PC-9 (cell line): ENCODE data around the gene KRT76. TPM values are rescaled to one million over a fixed set of nuclear protein-coding genes. Genes with fewer than 3 reads are reported as not detected.

Source experiments
- BruUV-seq: library from RNA; stranded (reverse); fragments of 400-500 nt; replicated peaks from 2 replicates; lab custom pipeline; 2021; lab: Mats Ljungman, UMichigan
- CTCF ChIA-PET: fragments of 300-600 bp; sonication (Branson Sonifier 250); formaldehyde crosslinking; loops from one replicate; lab custom pipeline; 2022; ENCODE audit warnings: antibody characterized with exemption; lab: Charles Lee
- POLR2A ChIA-PET: fragments of 300-600 bp; sonication (Branson Sonifier 250); formaldehyde crosslinking; loops from one replicate; lab custom pipeline; 2022; ENCODE audit warnings: antibody characterized with exemption; ENCODE audit not compliant: unreplicated experiment; lab: Charles Lee
- DNase-seq, 2 experiments: peaks; one replicate each; pipeline versions ENCODE4 v3.0.0 to v3.0.0-alpha.2; 2015 to 2022; ENCODE audit warnings: mixed read lengths in 1 of 2
- H2AFZ ChIP-seq: fragments of 200-600 bp; sonication (generic); 2 replicates; pipeline ENCODE4 v1.8.1; 2017; ENCODE audit warnings: antibody characterized with exemption
- H3F3A ChIP-seq: fragments of 200-600 bp; sonication (generic); 2 replicates; pipeline ENCODE4 v1.8.1; 2017; ENCODE audit warnings: antibody characterized with exemption, mild to moderate bottlenecking, low read depth; ENCODE audit not compliant: insufficient read depth
- H3K27ac ChIP-seq: fragments of 200-600 bp; sonication (generic); 2 replicates; pipeline ENCODE4 v1.6.1; 2016; ENCODE audit warnings: mixed run types
- H3K27me3 ChIP-seq: fragments of 200-600 bp; sonication (generic); 2 replicates; pipeline ENCODE4 v1.6.1; 2016; ENCODE audit warnings: low read depth, mixed run types; ENCODE audit not compliant: insufficient read depth
- H3K36me3 ChIP-seq: fragments of 200-600 bp; sonication (generic); 2 replicates; pipeline ENCODE4 v1.6.1; 2016; ENCODE audit warnings: low read depth, mixed run types
- H3K4me1 ChIP-seq: fragments of 200-600 bp; sonication (generic); replicated peaks from 2 replicates; pipeline ENCODE4 v1.6.1; 2016; ENCODE audit warnings: mixed run types; ENCODE audit not compliant: insufficient read depth
- H3K4me2 ChIP-seq: fragments of 200-600 bp; sonication (generic); 2 replicates; pipeline ENCODE4 v1.6.1; 2017; ENCODE audit warnings: mixed run types
- H3K4me3 ChIP-seq: fragments of 200-600 bp; sonication (generic); 2 replicates; pipeline ENCODE4 v1.6.1; 2016; ENCODE audit warnings: mixed run types
- H3K79me2 ChIP-seq: fragments of 200-600 bp; sonication (generic); 2 replicates; pipeline ENCODE4 v1.6.1; 2017; ENCODE audit warnings: low read depth, mixed run types
- H3K9me2 ChIP-seq: fragments of 200-600 bp; sonication (generic); 2 replicates; pipeline ENCODE4 v1.8.1; 2017; ENCODE audit warnings: mild to moderate bottlenecking; ENCODE audit not compliant: insufficient read depth
- H3K9me3 ChIP-seq: fragments of 200-600 bp; sonication (generic); 2 replicates; pipeline ENCODE4 v1.8.1; 2016; ENCODE audit warnings: low read depth; ENCODE audit not compliant: insufficient read depth
- H4K20me1 ChIP-seq: fragments of 200-600 bp; sonication (generic); 2 replicates; pipeline ENCODE4 v1.8.1; 2017; ENCODE audit not compliant: insufficient read depth
- CTCF ChIP-seq: fragments of 200-600 bp; sonication (generic); conservative IDR thresholded peaks from 2 replicates; pipeline ENCODE4 v1.6.1; 2017; ENCODE audit warnings: mixed run types, antibody characterized with exemption, mild to moderate bottlenecking, moderate library complexity
- EZH2 ChIP-seq: fragments of 200-600 bp; sonication (generic); IDR thresholded peaks from 2 replicates; pipeline ENCODE4 v1.8.0; 2017; ENCODE audit warnings: antibody characterized with exemption, low read depth
- intact Hi-C: fragments of 100-400 bp; cut with micrococcal nuclease; formaldehyde crosslinking; loops from one replicate; pipeline ENCODE4 v1.10.0; 2022; ENCODE audit not compliant: unreplicated experiment
- total RNA-seq: library from RNA; stranded (reverse); gene quantifications from 2 replicates; pipeline ENCODE4 v1.2.3, GENCODE V29; 2021

The KRT76 gene
- total RNA-seq, 1 experiment from 2014 or later: not detected

GRCh38 chr12:52821071-52821730, 44.1 kb upstream of the KRT76 start:
- H3K27ac ChIP-seq: no peak overlapping the region
- H4K20me1 ChIP-seq: no peaks in the 10 kb centered on the region
- H3K36me3 ChIP-seq: no peaks in the 10 kb centered on the region
- H3F3A ChIP-seq: peaks cover 4% of the 10 kb centered on the region; the same call in 1 of the 2 replicates
- H3K4me3 ChIP-seq: no peak overlapping the region
- H3K4me2 ChIP-seq: no peak overlapping the region
- no peaks in the 10 kb centered on the region; the same call in 1 of the 2 replicates for H3K27me3 ChIP-seq
- no peaks in the 10 kb centered on the region for H3K9me3 ChIP-seq
- no peaks in the 10 kb centered on the region for H3K79me2 ChIP-seq
- H3K4me1 ChIP-seq: peaks cover 10% of the 10 kb centered on the region
- no peaks in the 10 kb centered on the region for H3K9me2 ChIP-seq
- H2AFZ ChIP-seq: no peak overlapping the region
- CTCF ChIA-PET: interaction anchor here (0.6 kb wide), 1 partner anchor 51 kb away, joined by 4 read pairs; no protein-coding TSS in a partner anchor
- POLR2A ChIA-PET: no interaction called here
- no TSS peak for BruUV-seq
- no peak for DNase-seq
- no peak for TF ChIP-seq CTCF
- no peak for TF ChIP-seq EZH2
- intact Hi-C loops: no loop called here

- H3K27me3 ChIP-seq: no peaks in the 10 kb centered on the region; the same call in 1 of the 2 replicates
- H3K4me3 ChIP-seq: no peak overlapping the region
- no peaks in the 10 kb centered on the region for H3K9me3 ChIP-seq
- no peak overlapping the region for H3K4me2 ChIP-seq
- no peak for DNase-seq
- H3F3A ChIP-seq: peaks cover 4% of the 10 kb centered on the region; the same call in 1 of the 2 replicates
- no peaks in the 10 kb centered on the region for H3K79me2 ChIP-seq
- CTCF ChIA-PET: interaction anchor here (0.6 kb wide), 1 partner anchor 52 kb away, joined by 4 read pairs; no protein-coding TSS in a partner anchor
- no peak overlapping the region for H3K27ac ChIP-seq
- H3K36me3 ChIP-seq: no peaks in the 10 kb centered on the region
- intact Hi-C loops: no loop called here
- no peaks in the 10 kb centered on the region for H3K9me2 ChIP-seq
- POLR2A ChIA-PET: no interaction called here
- TF ChIP-seq CTCF (no peak), EZH2 (no peak)
- no peak overlapping the region for H2AFZ ChIP-seq
- peaks cover 10% of the 10 kb centered on the region for H3K4me1 ChIP-seq
- no TSS peak for BruUV-seq
- H4K20me1 ChIP-seq: no peaks in the 10 kb centered on the region
These were observed 43.4 kb upstream of the KRT76 start for GRCh38 chr12:52820521-52820920.

- no peak overlapping the region for H3K27ac ChIP-seq
- intact Hi-C loops: no loop called here
- CTCF ChIA-PET: interaction anchor here (0.6 to 0.7 kb wide), 2 partner anchors 588 to 928 kb away, joined by 8 to 9 read pairs; no protein-coding TSS in a partner anchor
These were observed 42.8 kb upstream of the KRT76 start for GRCh38 chr12:52819731-52820510.

More at GRCh38 chr12:52819731-52820510, 42.8 kb upstream of the KRT76 start:
- DNase-seq: no peak
- POLR2A ChIA-PET: interaction anchor here (0.6 to 0.7 kb wide), 2 partner anchors 132 to 239 kb away, joined by 3 to 8 read pairs; no protein-coding TSS in a partner anchor
- H3K9me2 ChIP-seq: no peaks in the 10 kb centered on the region
- no peaks in the 10 kb centered on the region; the same call in 1 of the 2 replicates for H3K27me3 ChIP-seq
- BruUV-seq: no TSS peak
- H3K4me2 ChIP-seq: no peak overlapping the region
- H3K9me3 ChIP-seq: no peaks in the 10 kb centered on the region
- no peak overlapping the region for H3K4me3 ChIP-seq
- H2AFZ ChIP-seq: no peak overlapping the region
- no peak for TF ChIP-seq CTCF
- no peak for TF ChIP-seq EZH2
- no peaks in the 10 kb centered on the region for H3K79me2 ChIP-seq
- peaks cover 4% of the 10 kb centered on the region; the same call in 1 of the 2 replicates for H3F3A ChIP-seq
- peaks cover 10% of the 10 kb centered on the region for H3K4me1 ChIP-seq
- no peaks in the 10 kb centered on the region for H4K20me1 ChIP-seq
- no peaks in the 10 kb centered on the region for H3K36me3 ChIP-seq
